SK-N-MC (cell line): Measurements from ENCODE around the gene TGOLN2.
A peak's percentile ranks its signal among the peaks of the same experiment; 100 is the strongest.

ENCODE experiments used
- DNase-seq: peaks from one replicate; pipeline ENCODE4 v3.0.0-alpha.2; 2011; ENCODE audit warnings: low read depth, low spot score
- H3K27ac ChIP-seq: fragments of 200-600 bp; sonication (generic); 2 replicates; pipeline ENCODE4 v1.5.1; 2016; ENCODE audit warnings: mixed run types
- H3K36me3 ChIP-seq: fragments of 200-600 bp; sonication (generic); 2 replicates; pipeline ENCODE4 v1.6.1; 2017; ENCODE audit warnings: antibody characterized with exemption, low read length, mixed read lengths; ENCODE audit not compliant: insufficient read depth
- H3K4me3 ChIP-seq: fragments of 200-600 bp; sonication (generic); 2 replicates; pipeline ENCODE4 v1.5.1; 2016
- H3K9ac ChIP-seq: fragments of 200-600 bp; sonication (generic); 2 replicates; pipeline ENCODE4 v1.8.0; 2017; ENCODE audit warnings: mixed run types, mixed read lengths; ENCODE audit not compliant: insufficient read length
- H3K9me3 ChIP-seq: fragments of 200-600 bp; sonication (generic); 2 replicates; pipeline ENCODE4 v1.6.1; 2017; ENCODE audit warnings: low read depth, mild to moderate bottlenecking, antibody characterized with exemption, low read length, moderate library complexity, mixed read lengths
- EZH2 ChIP-seq: fragments of 200-600 bp; sonication (generic); IDR thresholded peaks from one replicate; pipeline ENCODE4 v1.6.1; 2017; ENCODE audit warnings: antibody characterized with exemption
- FOXP2 ChIP-seq: optimal IDR thresholded peaks from 2 replicates; pipeline ENCODE3; 2011; ENCODE audit warnings: mild to moderate bottlenecking, moderate library complexity; ENCODE audit not compliant: insufficient read depth; ENCODE audit errors: extremely low read length, control extremely low read depth
- POLR2AphosphoS5 ChIP-seq: IDR thresholded peaks from 2 replicates; pipeline ENCODE4 v1.6.1; 2012; ENCODE audit warnings: mild to moderate bottlenecking, low read depth, low read length, borderline replicate concordance

Gene TGOLN2

GRCh38 chr2:85277416-85278158 lies 50.2 kb downstream of the TGOLN2 start:
- peak overlapping the region; percentile 79 for H3K27ac ChIP-seq
- H3K36me3 ChIP-seq = no peaks in the 10 kb centered on the region
- no peak overlapping the region for H3K9ac ChIP-seq
- no peaks in the 10 kb centered on the region for H3K9me3 ChIP-seq
- peak overlapping the region; percentile 62 for H3K4me3 ChIP-seq
- peak; percentile 65 for DNase-seq
- peak; percentile 55 for TF ChIP-seq FOXP2
- no peak for TF ChIP-seq POLR2AphosphoS5

GRCh38 chr2:85276571-85277118 lies 51.1 kb downstream of the TGOLN2 start:
- Histone ChIP-seq H3K27ac (peak overlapping the region; percentile 10; the same call in 1 of the 2 replicates), H3K9me3 (no peaks in the 10 kb centered on the region), H3K9ac (no peak overlapping the region), H3K36me3 (no peaks in the 10 kb centered on the region), H3K4me3 (no peak overlapping the region)
- no peak for TF ChIP-seq EZH2
- no peak for TF ChIP-seq FOXP2
- TF ChIP-seq POLR2AphosphoS5 = no peak
- DNase-seq = no peak

- Histone ChIP-seq H3K9ac (no peak overlapping the region), H3K36me3 (no peaks in the 10 kb centered on the region), H3K9me3 (no peaks in the 10 kb centered on the region), H3K4me3 (no peak overlapping the region), H3K27ac (peak overlapping the region; percentile 35; the same call in 1 of the 2 replicates)
- TF ChIP-seq EZH2 (no peak), POLR2AphosphoS5 (no peak), FOXP2 (no peak)
- DNase-seq = no peak
These were observed 51.7 kb downstream of the TGOLN2 start for GRCh38 chr2:85275984-85276540.

- Histone ChIP-seq H3K36me3 (no peaks in the 10 kb centered on the region), H3K9me3 (no peaks in the 10 kb centered on the region), H3K4me3 (no peak overlapping the region), H3K9ac (no peak overlapping the region), H3K27ac (no peak overlapping the region)
- TF ChIP-seq EZH2 (no peak), POLR2AphosphoS5 (no peak), FOXP2 (no peak)
- no peak for DNase-seq
These were observed 53.8 kb downstream of the TGOLN2 start for GRCh38 chr2:85273738-85274731.

DNA sequence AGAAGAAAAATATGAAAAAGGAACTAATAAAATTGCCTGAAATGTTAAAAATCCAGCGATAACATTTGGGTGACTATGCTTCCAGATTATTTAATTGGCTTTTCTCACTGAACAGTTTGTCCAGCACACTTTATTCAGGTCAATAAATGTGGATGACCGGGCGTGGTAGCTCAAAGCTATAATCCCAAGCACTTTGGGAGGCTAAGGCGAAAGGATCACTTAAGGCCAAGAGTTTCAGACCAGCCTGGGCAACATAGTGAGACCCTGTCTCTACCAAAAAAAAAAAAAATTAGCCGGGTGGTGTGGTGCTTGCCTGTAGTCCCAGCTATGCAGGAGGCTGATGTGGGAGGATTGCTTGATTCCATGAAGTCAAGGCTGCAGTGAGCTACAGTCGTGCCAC lies 55.4 kb downstream of the TGOLN2 start:
- TF ChIP-seq POLR2AphosphoS5 (no peak), EZH2 (no peak), FOXP2 (no peak)
- Histone ChIP-seq H3K27ac (no peak overlapping the region), H3K4me3 (no peak overlapping the region), H3K9me3 (no peaks in the 10 kb centered on the region), H3K36me3 (no peaks in the 10 kb centered on the region), H3K9ac (no peak overlapping the region)
- no peak for DNase-seq

- Histone ChIP-seq H3K9me3 (no peaks in the 10 kb centered on the region; the same call in 1 of the 2 replicates), H3K4me3 (0 out of 2 replicates have a peak overlapping the region, but pooled peaks have one; percentile 4), H3K9ac (peak overlapping the region; percentile 20), H3K36me3 (no peaks in the 10 kb centered on the region), H3K27ac (no peak overlapping the region)
- no peak for DNase-seq
- TF ChIP-seq FOXP2 (no peak), EZH2 (no peak), POLR2AphosphoS5 (no peak)
These were observed 57.8 kb downstream of the TGOLN2 start for GRCh38 chr2:85269959-85270358.
